ENCODE data around the gene PLCG2. TPM values are rescaled to one million over a fixed set of nuclear protein-coding genes. Genes with fewer than 3 reads are reported as not detected.
"Not testable (repeated sequence)": the region's sequence is repeated elsewhere in the genome, so short reads cannot be mapped to it uniquely, and the experiment has no call there.

Gene PLCG2
- total and polyA plus RNA-seq, 9 donors, result 3.3 to 16.4 (median 5.6) TPM

DNA sequence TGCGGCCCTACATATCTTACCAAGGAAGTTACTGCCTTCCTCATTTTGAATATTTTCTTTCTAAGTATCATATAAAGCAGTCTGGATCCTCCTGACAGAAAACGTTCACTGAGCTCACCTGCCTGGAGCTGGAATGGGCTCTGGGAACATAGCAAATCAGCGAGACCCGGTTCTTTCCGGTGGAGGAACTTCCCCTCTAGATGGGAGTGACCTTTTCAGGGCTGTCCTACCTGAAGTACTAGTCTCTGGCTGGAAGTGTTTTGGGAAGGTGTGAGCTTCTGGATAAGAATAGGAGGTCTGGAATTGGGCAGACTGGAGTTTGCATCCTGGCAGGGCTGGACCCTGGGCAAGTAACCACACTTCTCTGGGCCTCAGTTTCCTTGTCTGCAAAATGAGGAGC is 152.8 kb downstream of the PLCG2 start:
- Histone ChIP-seq H3K27me3 (no peaks in the 10 kb centered on the region), H3K4me3 (no peak overlapping the region), H3K9me3 (no peaks in the 10 kb centered on the region), H3K4me1 (ENCODE audit: insufficient read depth) (no peaks in the 10 kb centered on the region), H3K36me3 (no peaks in the 10 kb centered on the region), H3K27ac (no peak overlapping the region)
- intact Hi-C loops (cut with DNase I), result no loop called here
- 78 to 83% (median 83%) methylated on average over 5 of the region's 5 CpGs for WGBS, 3 donors
- no peak for DNase-seq
- no peak for TF ChIP-seq POLR2A (IDR thresholded peaks at IDR 0.05)
- TF ChIP-seq EP300 (IDR thresholded peaks at IDR 0.05), result no peak
- TF ChIP-seq CTCF (IDR thresholded peaks at IDR 0.05), result no peak

- H3K9me3 ChIP-seq, result no peaks in the 10 kb centered on the region
- H3K4me1 ChIP-seq (ENCODE audit: insufficient read depth), result no peaks in the 10 kb centered on the region
- DNase-seq, result no peak
- intact Hi-C loops (cut with DNase I), result no loop called here
- no peak overlapping the region for H3K4me3 ChIP-seq
- no peak overlapping the region for H3K27ac ChIP-seq
- WGBS, 3 donors, result 66 to 76% (median 66%) methylated on average over 2 to 4 of the region's 4 CpGs
- no peaks in the 10 kb centered on the region for H3K36me3 ChIP-seq
- TF ChIP-seq EP300 (IDR thresholded peaks at IDR 0.05), result no peak
- TF ChIP-seq CTCF (IDR thresholded peaks at IDR 0.05), result no peak
- TF ChIP-seq POLR2A (IDR thresholded peaks at IDR 0.05), result no peak
- H3K27me3 ChIP-seq, result no peaks in the 10 kb centered on the region
These were observed 153.6 kb downstream of the PLCG2 start for GRCh38 chr16:81932668-81933067.

- DNase-seq, result no peak
- intact Hi-C loops (cut with DNase I), result no loop called here
- H3K9me3 ChIP-seq, result no peaks in the 10 kb centered on the region
- H3K4me1 ChIP-seq (ENCODE audit: insufficient read depth), result no peaks in the 10 kb centered on the region
- no peak overlapping the region for H3K4me3 ChIP-seq
- H3K36me3 ChIP-seq, result no peaks in the 10 kb centered on the region
- WGBS, 3 donors, result 88 to 93% (median 91%) methylated on average over 3 of the region's 3 CpGs
- no peak for TF ChIP-seq EP300 (IDR thresholded peaks at IDR 0.05)
- TF ChIP-seq POLR2A (IDR thresholded peaks at IDR 0.05), result no peak
- TF ChIP-seq CTCF (IDR thresholded peaks at IDR 0.05), result no peak
- H3K27me3 ChIP-seq, result no peaks in the 10 kb centered on the region
- H3K27ac ChIP-seq, result no peak overlapping the region
These were observed 154.3 kb downstream of the PLCG2 start for GRCh38 chr16:81933361-81933760.

DNA sequence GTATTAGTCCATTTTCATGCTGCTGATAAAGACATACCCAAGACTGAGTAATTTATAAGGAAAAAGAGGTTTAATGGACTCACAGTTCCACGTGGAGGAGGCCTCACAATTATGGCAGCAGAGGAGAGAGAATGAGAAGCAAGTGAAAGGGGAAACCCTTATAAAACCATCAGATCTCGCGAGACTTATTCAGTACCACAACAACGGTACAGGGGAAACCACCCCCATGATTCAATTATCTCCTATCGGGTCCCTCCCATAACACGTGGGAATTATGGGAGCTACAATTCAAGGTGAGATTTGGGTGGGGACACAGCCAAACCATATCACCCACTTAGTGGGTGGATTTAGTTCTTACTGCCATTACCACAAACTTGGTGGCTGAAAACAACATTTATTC is 155.6 kb downstream of the PLCG2 start:
- H3K4me1 ChIP-seq (ENCODE audit: insufficient read depth); H3K36me3 ChIP-seq; H3K4me3 ChIP-seq; H3K9me3 ChIP-seq; intact Hi-C loops (cut with DNase I); DNase-seq; H3K27ac ChIP-seq; H3K27me3 ChIP-seq: not testable (repeated sequence)
- WGBS, 3 donors, result 81 to 87% (median 82%) methylated on average over 6 of the region's 6 CpGs

DNA sequence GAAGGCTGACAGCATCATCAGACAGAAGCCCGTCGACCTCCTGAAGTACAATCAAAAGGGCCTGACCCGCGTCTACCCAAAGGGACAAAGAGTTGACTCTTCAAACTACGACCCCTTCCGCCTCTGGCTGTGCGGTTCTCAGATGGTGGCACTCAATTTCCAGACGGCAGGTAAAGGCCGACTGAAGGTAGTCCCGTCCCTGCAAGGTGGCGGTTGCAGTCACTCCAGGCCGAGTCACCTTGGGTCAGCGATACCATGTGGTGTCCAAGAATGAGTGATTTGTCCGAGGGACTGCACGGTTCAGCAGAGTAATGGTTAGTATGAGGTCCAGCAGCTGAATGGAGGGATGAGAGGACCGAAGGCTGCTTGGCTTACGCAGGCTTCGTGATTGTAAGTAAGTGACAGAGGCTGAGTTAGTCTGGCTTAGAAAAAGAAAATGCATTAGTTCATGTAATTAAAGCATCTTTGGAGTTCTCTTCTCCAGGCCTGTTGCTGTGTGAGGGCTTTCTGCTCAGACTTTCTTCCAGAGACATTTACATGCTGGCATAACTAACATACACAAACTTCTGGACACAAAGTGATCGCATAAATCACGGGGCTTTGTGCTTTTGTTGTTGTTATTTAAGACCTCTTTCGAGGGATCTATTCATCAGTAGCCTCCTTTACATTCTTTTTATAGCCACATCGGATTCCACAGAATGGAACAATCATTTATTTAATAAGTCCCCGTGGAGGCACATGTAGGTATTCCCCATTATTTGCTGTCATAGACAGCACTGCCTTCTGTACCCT is 157.3 kb downstream of the PLCG2 start:
- no peaks in the 10 kb centered on the region for H3K4me1 ChIP-seq (ENCODE audit: insufficient read depth)
- 81 to 90% (median 86%) methylated on average over 23 of the region's 23 CpGs for WGBS, 3 donors
- no peaks in the 10 kb centered on the region for H3K9me3 ChIP-seq

More for the DNA sequence above, 157.3 kb downstream of the PLCG2 start:
- TF ChIP-seq CTCF (IDR thresholded peaks at IDR 0.05), result no peak
- Histone ChIP-seq H3K4me3 (no peak overlapping the region), H3K27ac (no peak overlapping the region), H3K36me3 (no peaks in the 10 kb centered on the region), H3K27me3 (no peaks in the 10 kb centered on the region)
- no peak for DNase-seq
- intact Hi-C loops (cut with DNase I), result no loop called here

All from ovary (tissue), 9 donors.